AG08396 (cell line): ENCODE measurements around the gene PRR14.
A peak's percentile ranks its signal among the peaks of the same experiment; 100 is the strongest.
"Not testable (repeated sequence)": the region's sequence is repeated elsewhere in the genome, so short reads cannot be mapped to it uniquely, and the experiment has no call there.

ENCODE experiments used
- DNase-seq: peaks from one replicate; pipeline ENCODE4 v3.0.0; 2012; ENCODE audit warnings: low spot score, mixed read lengths

The PRR14 gene

DNA sequence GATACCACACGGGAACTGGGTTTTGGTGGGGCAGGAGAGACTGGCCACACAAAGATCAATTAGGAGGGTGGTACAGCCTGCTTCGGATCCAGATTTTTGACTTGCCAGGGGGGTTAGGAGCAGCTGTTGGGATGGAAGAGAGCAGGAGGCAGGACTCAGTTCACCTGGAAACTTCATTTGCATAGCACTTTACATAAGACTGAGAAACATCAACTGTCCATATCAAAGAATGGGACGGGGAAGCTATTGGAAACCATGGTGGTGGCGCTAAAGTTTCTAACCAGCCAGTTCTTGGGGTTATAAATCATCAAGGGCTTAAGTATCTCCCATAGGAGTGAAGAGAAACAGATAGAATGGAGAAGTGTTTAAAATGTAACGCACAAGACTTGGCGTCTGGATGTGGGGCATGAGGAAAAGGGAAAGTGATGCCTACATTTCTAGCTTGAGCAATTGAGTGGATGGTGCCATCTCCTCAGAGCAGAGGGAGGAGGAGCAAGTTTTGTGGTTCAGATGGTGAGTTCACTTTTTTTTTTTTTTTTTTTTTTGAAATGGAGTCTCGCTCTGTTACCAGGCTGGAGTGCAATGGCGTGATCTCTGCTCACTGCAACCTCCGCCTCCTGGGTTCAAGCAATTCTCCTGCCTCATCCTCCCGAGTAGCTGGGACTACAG, 41.8 kb downstream of the PRR14 start:
- DNase-seq: no peak

GRCh38 chr16:30694926-30695693, 44.4 kb downstream of the PRR14 start:
- DNase-seq: no peak

GRCh38 chr16:30696646-30697045, 45.9 kb downstream of the PRR14 start:
- DNase-seq: not testable (repeated sequence)

DNA sequence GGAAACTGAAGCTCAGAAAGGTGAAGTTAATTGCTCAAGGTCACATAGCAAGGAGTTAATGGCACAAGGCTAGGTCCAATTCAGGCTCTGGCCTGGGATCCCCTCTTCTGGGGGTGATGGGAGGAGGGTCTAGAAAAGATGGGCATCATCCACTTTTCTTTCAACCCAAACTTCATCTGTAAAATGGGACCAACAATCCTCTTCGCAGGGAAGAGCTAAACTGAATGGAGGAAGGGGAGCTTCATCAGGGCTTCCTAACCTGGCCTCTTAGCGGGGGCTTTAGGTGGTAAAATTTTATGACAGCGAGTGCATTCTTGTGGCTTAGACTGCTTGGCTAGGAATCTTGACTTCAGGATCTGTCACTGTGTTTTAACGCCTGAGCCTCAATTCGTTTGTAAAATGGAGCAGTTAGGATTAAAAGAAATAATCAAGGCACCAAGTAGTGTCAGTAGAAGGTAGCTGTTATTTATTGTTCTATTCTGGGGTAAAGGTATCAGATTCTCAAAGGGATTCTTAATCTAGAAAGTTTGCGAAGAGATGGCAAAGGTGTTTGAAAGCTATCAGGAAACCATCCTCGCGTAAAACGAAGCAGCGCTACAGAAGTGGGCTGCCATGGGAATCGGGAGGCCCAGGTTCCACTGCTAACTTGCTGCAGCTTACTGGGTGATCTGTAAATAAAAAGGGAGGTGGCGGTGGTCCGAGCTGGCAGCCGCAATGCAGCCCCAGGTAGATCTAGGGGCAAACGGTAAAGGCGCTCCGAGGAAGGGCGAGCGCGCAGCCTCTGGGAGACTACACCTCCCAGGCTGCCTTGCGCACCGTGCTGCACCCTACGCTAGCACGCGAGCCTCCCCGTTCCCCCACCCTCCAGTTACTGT, 46.7 kb downstream of the PRR14 start:
- peak; percentile 95 for DNase-seq

DNA sequence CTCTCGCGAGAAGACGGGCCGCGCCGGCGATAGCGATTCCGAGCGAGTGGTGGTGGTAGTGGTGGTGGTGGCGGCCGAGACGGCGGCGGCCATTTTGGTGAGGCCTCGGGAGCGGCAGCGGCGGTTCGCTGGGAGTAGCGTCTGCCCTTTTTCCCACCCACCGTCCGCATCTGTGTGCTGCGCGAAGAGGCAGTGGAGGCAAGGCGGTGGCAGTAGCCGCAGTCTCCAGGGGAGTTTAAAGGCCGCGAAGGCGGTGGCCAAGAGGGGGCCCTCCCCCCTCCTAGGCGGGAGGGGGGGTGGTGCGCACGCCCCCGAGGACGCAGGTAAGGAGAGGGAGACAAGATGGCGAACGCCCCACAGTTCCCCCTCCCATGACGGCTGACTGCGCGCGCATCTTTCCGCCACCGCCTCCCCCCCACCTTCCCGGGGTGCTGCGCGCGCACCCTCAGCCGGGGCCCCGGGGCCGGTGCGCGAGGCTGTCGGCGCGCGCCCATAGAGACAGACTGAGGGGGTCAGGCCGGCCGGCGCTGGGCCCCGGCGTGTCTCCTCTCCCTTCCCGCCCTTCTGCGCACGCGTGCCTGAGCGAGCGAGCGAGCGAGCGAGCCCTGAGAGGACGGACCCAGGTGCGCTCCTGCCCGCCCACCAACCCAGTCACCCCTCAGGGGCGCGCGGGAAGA, 47.5 kb downstream of the PRR14 start:
- peak; percentile 100 for DNase-seq

DNA sequence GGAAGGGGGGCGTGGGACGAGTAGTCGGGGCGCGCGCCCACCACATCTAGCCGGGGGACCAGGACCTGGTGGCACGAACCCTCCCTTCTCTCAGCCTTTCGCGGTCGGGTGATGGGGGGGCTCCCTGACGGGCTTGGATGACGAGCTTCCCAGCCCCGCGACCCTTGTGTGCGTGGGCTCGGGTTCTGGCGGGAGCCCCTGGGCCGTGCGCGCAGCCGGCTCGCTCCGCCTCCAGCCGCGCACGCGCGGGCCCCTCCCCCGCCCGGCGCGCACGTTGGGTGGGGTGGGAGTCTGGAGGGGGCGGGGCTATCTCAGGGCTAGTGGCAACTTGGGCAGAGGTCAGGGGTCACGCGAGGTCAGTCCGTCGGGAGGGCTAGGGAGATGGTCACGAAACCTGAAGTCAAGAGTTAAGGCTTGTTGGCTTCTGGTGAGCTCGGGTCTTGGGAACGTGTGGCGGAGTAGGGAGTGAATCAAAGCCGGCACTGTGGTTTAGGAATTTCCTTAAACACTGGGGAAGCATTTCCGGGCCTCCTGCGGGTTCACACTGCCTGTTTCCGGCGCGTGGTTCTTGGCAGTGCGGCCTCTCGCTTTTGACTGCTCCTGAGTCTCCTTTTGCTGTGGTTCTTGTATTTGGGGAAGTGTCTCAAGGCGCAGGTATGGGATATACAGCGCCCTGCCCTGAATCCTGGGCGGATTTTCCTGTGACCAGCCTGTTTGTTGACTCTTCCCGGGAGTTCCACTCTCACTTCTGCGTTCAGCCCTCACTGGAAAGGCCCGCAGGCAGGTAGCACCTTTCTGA, 48.3 kb downstream of the PRR14 start, which contains the start of gene SRCAP:
SRCAP (plus strand) TSS at position 356 of the 799 bp plus-strand sequence. CDS start 1,654 bp downstream, outside the sequence.
- peak; percentile 93 for DNase-seq

DNA sequence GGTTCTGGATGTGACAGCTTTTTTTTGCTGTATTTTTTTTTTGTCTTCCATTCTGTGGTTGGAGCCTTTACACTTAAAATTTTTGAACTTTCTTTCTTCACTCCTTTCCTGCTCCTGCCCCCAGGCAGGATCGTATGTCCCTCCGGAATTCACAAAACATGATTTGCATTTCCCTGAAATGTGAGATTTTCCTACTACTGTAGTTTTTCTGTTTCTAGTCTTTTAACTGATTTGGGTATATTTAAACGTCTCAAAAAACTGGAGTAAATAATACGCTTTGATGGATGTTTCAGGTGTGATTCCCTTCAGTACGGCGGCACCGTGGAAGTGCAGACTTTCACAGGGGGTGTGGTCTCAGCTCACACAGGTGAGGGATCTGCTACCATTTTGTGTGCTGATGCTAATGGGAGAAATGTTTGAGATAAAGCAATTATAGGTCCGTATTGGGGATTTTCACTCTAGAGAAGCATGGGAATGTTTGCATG, 48.9 kb downstream of the PRR14 start:
- no peak for DNase-seq

DNA sequence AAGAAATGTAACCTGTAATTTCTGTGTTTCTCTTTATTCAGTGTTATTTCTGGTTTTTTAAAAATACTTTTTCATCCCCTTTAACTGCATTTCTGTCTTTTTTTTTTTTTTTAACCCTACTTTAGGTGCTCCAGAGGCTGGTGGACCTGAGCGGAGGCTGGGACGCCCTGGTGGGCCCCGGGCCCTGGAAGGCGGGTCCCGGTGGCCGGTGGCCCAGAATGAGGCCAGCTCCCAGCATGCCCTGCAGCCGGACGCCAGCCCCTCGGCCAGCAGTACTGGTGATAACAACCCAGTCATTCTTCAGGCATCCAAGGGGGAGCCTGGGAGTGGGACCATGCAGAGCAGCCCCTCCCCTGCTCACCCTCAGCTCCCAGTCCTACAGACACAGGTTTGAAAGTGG, 49.7 kb downstream of the PRR14 start:
- peak; percentile 62 for DNase-seq

DNA sequence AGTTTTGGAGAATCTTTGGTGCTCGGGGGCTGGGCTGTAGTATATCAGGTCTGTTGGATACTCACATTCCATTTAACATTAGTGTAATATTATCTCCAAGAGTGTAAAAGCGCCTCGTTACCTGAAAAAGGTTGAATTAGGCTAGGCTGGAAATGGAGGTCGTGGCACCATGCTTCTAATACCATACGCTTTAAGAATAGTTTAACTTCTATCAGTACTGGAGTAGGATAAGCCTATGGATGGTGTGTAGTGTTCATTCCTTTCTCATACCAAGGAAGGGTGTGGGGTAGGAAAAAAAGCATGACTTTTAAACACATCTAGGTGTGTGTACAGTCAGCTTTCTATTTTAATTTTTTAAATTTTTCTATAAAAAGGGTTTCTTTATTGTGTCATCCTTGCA, 50.2 kb downstream of the PRR14 start:
- DNase-seq: no peak

- DNase-seq: not testable (repeated sequence)
Measured at GRCh38 chr16:30703071-30703470, 52.3 kb downstream of the PRR14 start.

DNA sequence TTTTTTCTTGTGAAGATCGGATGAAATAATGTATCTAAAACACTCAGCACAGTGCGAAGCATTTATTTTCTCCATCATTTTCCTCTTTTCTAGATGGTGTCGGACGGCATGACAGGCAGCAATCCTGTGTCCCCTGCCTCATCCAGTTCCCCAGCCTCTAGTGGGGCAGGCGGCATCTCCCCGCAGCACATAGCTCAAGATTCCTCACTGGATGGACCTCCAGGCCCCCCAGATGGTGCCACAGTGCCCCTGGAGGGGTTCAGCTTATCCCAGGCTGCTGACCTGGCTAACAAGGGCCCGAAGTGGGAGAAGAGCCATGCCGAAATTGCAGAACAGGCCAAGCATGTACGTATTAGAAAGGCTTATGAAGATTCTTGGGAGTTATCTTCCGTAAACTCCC, 53.2 kb downstream of the PRR14 start:
- DNase-seq: no peak
